ENCODE data around the gene LASP1.

GRCh38 chr17:38958756-38959155, 88.9 kb downstream of the LASP1 start:
- TF ChIP-seq, protein P1, sequence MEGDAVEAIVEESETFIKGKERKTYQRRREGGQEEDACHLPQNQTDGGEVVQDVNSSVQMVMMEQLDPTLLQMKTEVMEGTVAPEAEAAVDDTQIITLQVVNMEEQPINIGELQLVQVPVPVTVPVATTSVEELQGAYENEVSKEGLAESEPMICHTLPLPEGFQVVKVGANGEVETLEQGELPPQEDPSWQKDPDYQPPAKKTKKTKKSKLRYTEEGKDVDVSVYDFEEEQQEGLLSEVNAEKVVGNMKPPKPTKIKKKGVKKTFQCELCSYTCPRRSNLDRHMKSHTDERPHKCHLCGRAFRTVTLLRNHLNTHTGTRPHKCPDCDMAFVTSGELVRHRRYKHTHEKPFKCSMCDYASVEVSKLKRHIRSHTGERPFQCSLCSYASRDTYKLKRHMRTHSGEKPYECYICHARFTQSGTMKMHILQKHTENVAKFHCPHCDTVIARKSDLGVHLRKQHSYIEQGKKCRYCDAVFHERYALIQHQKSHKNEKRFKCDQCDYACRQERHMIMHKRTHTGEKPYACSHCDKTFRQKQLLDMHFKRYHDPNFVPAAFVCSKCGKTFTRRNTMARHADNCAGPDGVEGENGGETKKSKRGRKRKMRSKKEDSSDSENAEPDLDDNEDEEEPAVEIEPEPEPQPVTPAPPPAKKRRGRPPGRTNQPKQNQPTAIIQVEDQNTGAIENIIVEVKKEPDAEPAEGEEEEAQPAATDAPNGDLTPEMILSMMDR (IDR thresholded peaks at IDR 0.05; ENCODE audit: low read length), result no peak
- no peak for TF ChIP-seq EZH2 (IDR thresholded peaks at IDR 0.05; ENCODE audit: borderline replicate concordance, low read length)
